ENCODE measurements around the gene GPR119. TPM values are rescaled to one million over a fixed set of nuclear protein-coding genes. Genes with fewer than 3 reads are reported as not detected.

Gene GPR119
- total RNA-seq, 1 experiment from 2014 or later: not detected

GRCh38 chrX:130395341-130395740 lies 9.9 kb upstream of the GPR119 start:
- H3K23me2 ChIP-seq (ENCODE audit: insufficient read length, low read depth, low read length, poor library complexity, severe bottlenecking): no peaks in the 10 kb centered on the region
- no peak overlapping the region for H2BK20ac ChIP-seq (ENCODE audit: low read depth, low read length, poor library complexity, severe bottlenecking)
- no peak overlapping the region for H2BK15ac ChIP-seq (ENCODE audit: low read depth, low read length)
- no peak overlapping the region for H4K5ac ChIP-seq (ENCODE audit: insufficient read length, low read depth, low read length)
- no peak for DNase-seq
- H3K27me3 Mint-ChIP-seq (ENCODE audit: low read depth): peaks cover 40% of the 10 kb centered on the region
- 0 out of 7 replicates have a peak, but pooled peaks cover 0 to 5% (median 0%) of the 10 kb centered on the region in 3 experiments for H3K36me3 Mint-ChIP-seq (ENCODE audit: insufficient read depth in 1 of 3, low read depth in 3 of 3)
- no peak overlapping the region for H3K56ac ChIP-seq (ENCODE audit: insufficient read length, low read depth, low read length)
- H4K20me1 ChIP-seq (ENCODE audit: control insufficient read depth, insufficient read depth, insufficient read length): no peaks in the 10 kb centered on the region
- H3K9me3 ChIP-seq (ENCODE audit: control insufficient read depth, low read depth, low read length): peaks cover 15% of the 10 kb centered on the region
- H3K79me1 ChIP-seq (ENCODE audit: insufficient read depth, low read depth, low read length, poor library complexity, severe bottlenecking): no peaks in the 10 kb centered on the region
- no peak overlapping the region for H3T11ph ChIP-seq (ENCODE audit: low read length)
- no peak overlapping the region for H3K4ac ChIP-seq (ENCODE audit: low read depth, low read length)
- H3K23ac ChIP-seq (ENCODE audit: insufficient read length, low read depth, low read length): no peak overlapping the region
- no peak overlapping the region for H3K4me2 ChIP-seq (ENCODE audit: insufficient read depth, insufficient read length, low read length)
- TF ChIP-seq CTCF (conservative IDR thresholded peaks at IDR 0.05): no peak
- no CpG with 5 or more reads among the region's 7 CpGs for WGBS (ENCODE audit: extremely low coverage, insufficient read length, low lambda C conversion rate)
- H2AFZ ChIP-seq (ENCODE audit: low read length): no peak overlapping the region
- no peak overlapping the region for H3K4me3 Mint-ChIP-seq
- H3K4me1 Mint-ChIP-seq: 0 out of 4 replicates have a peak, but pooled peaks cover 0 to 3% of the 10 kb centered on the region in 2 experiments
- peaks cover 0 to 25% of the 10 kb centered on the region in 2 experiments; a peak in 2 of 5 replicates for H3K9me3 Mint-ChIP-seq
- H3K18ac ChIP-seq (ENCODE audit: insufficient read length, low read depth, low read length): no peak overlapping the region
- H4K8ac ChIP-seq (replicated peaks; ENCODE audit: insufficient read length, low read depth, low read length): no peak overlapping the region
- no peak overlapping the region for H4K91ac ChIP-seq (ENCODE audit: insufficient read length, low read depth, low read length)
- H2BK5ac ChIP-seq (ENCODE audit: insufficient read length, low read length): no peak overlapping the region
- H3K14ac ChIP-seq (ENCODE audit: insufficient read depth, low read length): no peak overlapping the region
- no peak overlapping the region for H3K27ac Mint-ChIP-seq
- no peaks in the 10 kb centered on the region for H3K79me2 ChIP-seq (ENCODE audit: insufficient read depth, low read length)
- no peak overlapping the region for H3K9ac ChIP-seq (ENCODE audit: extremely low read depth, insufficient read length, low read length)
- no peaks in the 10 kb centered on the region for H3K4me1 ChIP-seq (ENCODE audit: insufficient read depth, low read length)
- H3K27me3 ChIP-seq (ENCODE audit: insufficient read depth, low read length): no peaks in the 10 kb centered on the region
- H3K27ac ChIP-seq (ENCODE audit: insufficient read length, low read depth, low read length): no peak overlapping the region
- H2BK120ac ChIP-seq (ENCODE audit: low read depth, low read length, poor library complexity, severe bottlenecking): no peak overlapping the region
- no peak overlapping the region for H2BK12ac ChIP-seq (ENCODE audit: insufficient read length, low read depth, low read length)
- H2AK5ac ChIP-seq (ENCODE audit: insufficient read length, low read length): no peak overlapping the region
